Osteoblast (primary cell): ENCODE data around the gene RXFP4. TPM values are rescaled to one million over a fixed set of nuclear protein-coding genes. Genes with fewer than 3 reads are reported as not detected.
"Not testable (repeated sequence)": the region's sequence is repeated elsewhere in the genome, so short reads cannot be mapped to it uniquely, and the experiment has no call there.

Experiments
- DNase-seq: peaks from one replicate; pipeline ENCODE4 v3.0.0; 2011; ENCODE audit warnings: low spot score, mixed read lengths; ENCODE audit not compliant: insufficient read length; ENCODE audit errors: missing footprints
- H2AFZ ChIP-seq: 2 replicates; pipeline ENCODE4 v1.6.0; 2011; ENCODE audit warnings: mild to moderate bottlenecking, low read length
- H3K27ac ChIP-seq: 2 replicates; pipeline ENCODE4 v1.5.1; 2011; ENCODE audit warnings: mild to moderate bottlenecking, low read depth, low read length, moderate library complexity
- H3K27me3 ChIP-seq: 2 replicates; pipeline ENCODE4 v1.6.0; 2012; ENCODE audit warnings: mild to moderate bottlenecking, control low read depth, inconsistent platforms, low read length, moderate library complexity; ENCODE audit not compliant: insufficient read depth
- H3K36me3 ChIP-seq: 2 replicates; pipeline ENCODE4 v1.5.1; 2011; ENCODE audit warnings: mild to moderate bottlenecking, low read length, control low read depth, moderate library complexity; ENCODE audit not compliant: insufficient read depth
- H3K4me1 ChIP-seq: 2 replicates; pipeline ENCODE4 v1.5.1; 2011; ENCODE audit warnings: mild to moderate bottlenecking, low read length, control low read depth, moderate library complexity; ENCODE audit not compliant: insufficient read depth
- H3K4me2 ChIP-seq: 2 replicates; pipeline ENCODE4 v1.6.0; 2011; ENCODE audit warnings: mild to moderate bottlenecking, low read length; ENCODE audit not compliant: insufficient read depth
- H3K4me3 ChIP-seq: fragments of 200-600 bp; sonication (generic); 3 replicates; pipeline ENCODE4 v1.5.1; 2012; ENCODE audit warnings: mild to moderate bottlenecking, low read length, inconsistent platforms; ENCODE audit not compliant: insufficient read depth
- H3K79me2 ChIP-seq: 2 replicates; pipeline ENCODE4 v1.6.0; 2012; ENCODE audit warnings: mild to moderate bottlenecking, low read length, control low read depth, inconsistent platforms; ENCODE audit not compliant: insufficient read depth
- H3K9me3 ChIP-seq: 2 replicates; pipeline ENCODE4 v1.5.1; 2011; ENCODE audit warnings: low read depth, low read length, control low read depth
- H4K20me1 ChIP-seq: 2 replicates; pipeline ENCODE4 v1.6.0; 2012; ENCODE audit warnings: mild to moderate bottlenecking, low read length, control low read depth; ENCODE audit not compliant: insufficient read depth
- CTCF ChIP-seq: IDR thresholded peaks from 2 replicates; pipeline ENCODE4 v1.5.1; 2011; ENCODE audit warnings: mild to moderate bottlenecking, low read depth, low read length, moderate library complexity; ENCODE audit errors: extremely low read depth
- total RNA-seq: library from RNA; depleted of rRNA; stranded (reverse); fragments of >200 nt; gene quantifications from 2 replicates; pipeline ENCODE4 v1.2.3, GENCODE V29; 2012

RXFP4 gene
- total RNA-seq, 1 donor: not detected

DNA sequence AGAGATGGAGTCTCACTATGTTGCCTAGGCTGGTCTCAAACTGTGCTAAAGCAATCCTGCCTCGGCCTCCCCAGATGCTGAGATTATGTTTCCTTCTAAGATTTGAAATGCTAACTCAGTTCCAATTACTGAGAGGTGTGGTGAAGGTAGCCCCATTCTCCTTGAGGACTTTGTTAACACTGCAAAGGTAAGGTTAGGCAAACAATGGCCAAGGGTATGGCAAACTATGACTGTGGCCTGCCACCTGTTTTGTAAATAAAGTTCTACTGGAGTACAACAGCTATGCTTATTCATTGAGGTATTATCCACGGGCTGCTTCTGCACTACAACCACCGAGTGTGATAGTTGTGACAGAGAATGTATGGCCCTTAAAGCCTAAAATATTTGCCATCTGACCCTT lies 20.7 kb upstream of the RXFP4 start:
- H3K4me1 ChIP-seq: no peaks in the 10 kb centered on the region
- no peaks in the 10 kb centered on the region for H3K27me3 ChIP-seq
- H3K79me2 ChIP-seq: peaks cover 34% of the 10 kb centered on the region
- peaks cover 12% of the 10 kb centered on the region for H4K20me1 ChIP-seq
- no peak for DNase-seq
- TF ChIP-seq CTCF: no peak
- no peak overlapping the region for H3K4me3 ChIP-seq
- H3K36me3 ChIP-seq: peaks cover 90% of the 10 kb centered on the region
- H3K9me3 ChIP-seq: no peaks in the 10 kb centered on the region
- no peak overlapping the region for H3K27ac ChIP-seq
- H3K4me2 ChIP-seq: no peak overlapping the region
- no peak overlapping the region for H2AFZ ChIP-seq

DNA sequence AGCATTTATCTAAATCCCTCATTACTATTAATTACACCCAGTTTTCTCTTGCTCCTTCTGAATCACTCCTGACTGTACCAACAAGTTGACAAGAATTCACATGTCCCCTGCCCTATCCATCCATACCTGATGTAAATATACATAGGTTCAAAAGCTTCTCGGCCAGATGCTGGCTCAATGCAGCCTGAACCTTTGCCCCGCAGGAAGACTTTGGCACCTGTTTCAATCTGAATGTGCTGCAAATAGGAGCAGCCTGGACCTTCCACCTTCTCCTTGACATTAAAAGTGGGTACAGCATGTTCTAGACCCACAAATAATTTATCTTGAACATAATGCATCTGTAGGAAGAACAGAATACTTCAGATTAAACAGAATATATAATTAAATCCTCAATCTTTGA lies 15.9 kb upstream of the RXFP4 start:
- H3K79me2 ChIP-seq: peaks cover 57% of the 10 kb centered on the region

DNA sequence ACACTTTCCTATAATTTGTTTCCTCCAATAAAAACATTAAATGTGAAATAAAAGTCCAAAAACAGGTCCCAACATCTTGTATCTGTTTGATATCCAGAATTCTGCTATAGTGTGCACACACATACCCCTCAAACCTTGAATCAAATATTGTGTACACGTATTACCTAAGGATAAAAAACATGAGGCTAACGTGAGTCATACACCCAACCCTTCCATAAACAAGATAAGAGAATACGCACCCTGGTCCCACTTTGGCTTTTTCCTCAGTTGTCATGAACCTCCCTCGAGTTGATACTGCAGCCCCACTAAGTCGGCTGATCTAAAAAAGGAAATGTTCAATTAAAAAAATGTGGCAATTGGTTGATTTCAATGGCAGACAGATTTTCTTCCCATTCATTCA lies 12.4 kb upstream of the RXFP4 start:
- Histone ChIP-seq H3K4me1 (peaks cover 30% of the 10 kb centered on the region), H3K27me3 (no peaks in the 10 kb centered on the region), H3K36me3 (peaks cover 84% of the 10 kb centered on the region), H3K79me2 (peaks cover 70% of the 10 kb centered on the region), H3K4me3 (no peak overlapping the region), H2AFZ (no peak overlapping the region), H3K27ac (no peak overlapping the region), H3K9me3 (no peaks in the 10 kb centered on the region), H3K4me2 (no peak overlapping the region), H4K20me1 (peaks cover 30% of the 10 kb centered on the region)
- TF ChIP-seq CTCF: no peak
- DNase-seq: peak; percentile 31

More for the DNA sequence above, 15.9 kb upstream of the RXFP4 start:
- Histone ChIP-seq H3K27me3 (no peaks in the 10 kb centered on the region), H3K36me3 (peaks cover 94% of the 10 kb centered on the region), H3K27ac (no peak overlapping the region), H3K4me3 (no peak overlapping the region), H2AFZ (no peak overlapping the region), H3K4me2 (no peak overlapping the region), H4K20me1 (peaks cover 24% of the 10 kb centered on the region), H3K4me1 (peaks cover 9% of the 10 kb centered on the region), H3K9me3 (no peaks in the 10 kb centered on the region)
- no peak for DNase-seq
- TF ChIP-seq CTCF: no peak

GRCh38 chr1:155930725-155931124 lies 10.7 kb upstream of the RXFP4 start:
- Histone ChIP-seq H3K4me1 (peaks cover 30% of the 10 kb centered on the region), H3K79me2 (peaks cover 69% of the 10 kb centered on the region), H3K36me3 (peaks cover 71% of the 10 kb centered on the region), H4K20me1 (peaks cover 30% of the 10 kb centered on the region), H3K4me3 (peak overlapping the region; percentile 51), H3K27ac (peak overlapping the region; percentile 66), H3K4me2 (peak overlapping the region; percentile 83)
- not testable (repeated sequence) for H2AFZ ChIP-seq, H3K9me3 ChIP-seq, DNase-seq, H3K27me3 ChIP-seq
